K562 (cell line): ENCODE measurements around the gene DPCD. TPM values are rescaled to one million over a fixed set of nuclear protein-coding genes. Genes with fewer than 3 reads are reported as not detected.
A peak's percentile ranks its signal among the peaks of the same experiment; 100 is the strongest.

Experiments
- ATAC-seq: fragments of 200-7000 bp; cut with Tn5 transposase; 3 replicates; pipeline ENCODE4 v1.9.1; 2020; ENCODE audit warnings: moderate library complexity
- BruUV-seq: library from RNA; stranded (reverse); fragments of 400-500 nt; replicated peaks from 2 replicates; lab custom pipeline; 2021; lab: Mats Ljungman, UMichigan
- CTCF ChIA-PET: fragments of 300-600 bp; formaldehyde crosslinking; extraction: SDS; loops from one replicate; lab custom pipeline; 2021; ENCODE audit warnings: low intra/inter-chr PET ratio; lab: Yijun Ruan, JAX
- POLR2A ChIA-PET: fragments of 300-600, 350-650 bp; sonication (Branson Sonifier 250); formaldehyde crosslinking; extraction: SDS; loops from one replicate; lab custom pipeline; 2021; ENCODE audit warnings: antibody characterized with exemption, inconsistent platforms; lab: Yijun Ruan, JAX
- DNase-seq, 4 experiments: peaks; one replicate each; pipeline versions ENCODE4 v3.0.0 to v3.0.0-alpha.2; 2011 to 2018; ENCODE audit warnings: low spot score in 3 of 4, mixed read lengths in 3 of 4; ENCODE audit errors: extremely low read depth in 1 of 4
- FAIRE-seq: peaks from 2 replicates; lab custom pipeline; 2011; peaks lifted over from hg19 to GRCh38; lab: Jason Lieb, UNC
- H2AFZ ChIP-seq: 2 replicates; pipeline ENCODE4 v1.6.0; 2011; ENCODE audit warnings: low read depth, low read length, control low read depth, inconsistent platforms
- H3K27ac ChIP-seq: fragments of 200-600 bp; 3 replicates; pipeline ENCODE4 v1.8.0; 2011; ENCODE audit warnings: low read depth, mild to moderate bottlenecking, control low read depth, inconsistent platforms, low read length, moderate library complexity, mixed read lengths; ENCODE audit errors: extremely low read depth
- H3K27me3 ChIP-seq, 2 experiments: fragments of 300-600 bp in 1 of 2; 2 replicates in 1 of 2; 3 replicates in 1 of 2; pipeline versions ENCODE4 v1.6.0 to v1.8.0; 2011; ENCODE audit warnings: inconsistent platforms in 2 of 2, low read length in 2 of 2, mild to moderate bottlenecking in 1 of 2, mixed read lengths in 1 of 2, moderate library complexity in 1 of 2; ENCODE audit not compliant: control insufficient read depth in 2 of 2, insufficient read depth in 2 of 2
- H3K36me3 ChIP-seq: fragments of 300-600 bp; 3 replicates; pipeline ENCODE4 v1.8.0; 2011; ENCODE audit warnings: mild to moderate bottlenecking, low read length, inconsistent platforms; ENCODE audit not compliant: control insufficient read depth, insufficient read depth
- H3K4me1 ChIP-seq, 2 experiments: fragments of 200-600 bp in 1 of 2; replicated peaks in 1 of 2; 2 replicates in 1 of 2; 3 replicates in 1 of 2; pipeline versions ENCODE4 v1.5.1 to v1.8.0; 2011; ENCODE audit warnings: inconsistent platforms in 2 of 2, low read length in 2 of 2, mild to moderate bottlenecking in 1 of 2, mixed read lengths in 1 of 2, moderate library complexity in 1 of 2; ENCODE audit not compliant: control insufficient read depth in 2 of 2, insufficient read depth in 2 of 2
- H3K4me2 ChIP-seq: 2 replicates; pipeline ENCODE4 v1.6.1; 2011; ENCODE audit warnings: low read length, control low read depth, inconsistent platforms, mixed read lengths; ENCODE audit not compliant: insufficient read depth
- H3K4me3 ChIP-seq: fragments of 200-600 bp; sonication (generic), shearing (Covaris generic); 2 replicates; pipeline ENCODE4 v1.5.1; 2016; ENCODE audit warnings: control low read depth, inconsistent platforms
- H3K79me2 ChIP-seq: fragments of 200-600 bp; 3 replicates; pipeline ENCODE4 v1.8.0; 2011; ENCODE audit warnings: low read length, inconsistent platforms; ENCODE audit not compliant: control insufficient read depth, insufficient read depth
- H3K9ac ChIP-seq, 2 experiments: 2 replicates each; pipeline versions ENCODE4 v1.6.0 to v1.6.1; 2011; ENCODE audit warnings: low read depth in 2 of 2, low read length in 2 of 2, control low read depth in 1 of 2, inconsistent platforms in 1 of 2, mild to moderate bottlenecking in 1 of 2, mixed read lengths in 1 of 2; ENCODE audit not compliant: insufficient read depth in 1 of 2
- H3K9me1 ChIP-seq: one replicate; pipeline ENCODE4 v1.6.0; 2011; ENCODE audit warnings: inconsistent platforms, mild to moderate bottlenecking, low read length, moderate library complexity; ENCODE audit not compliant: control insufficient read depth, insufficient read depth
- H3K9me3 ChIP-seq: replicated peaks from 2 replicates; pipeline ENCODE4 v1.5.1; 2011; ENCODE audit warnings: low read depth, low read length, inconsistent platforms; ENCODE audit not compliant: control insufficient read depth, insufficient read depth
- H4K20me1 ChIP-seq: replicated peaks from 2 replicates; pipeline ENCODE4 v1.6.1; 2011; ENCODE audit warnings: low read length, inconsistent platforms, mixed read lengths; ENCODE audit not compliant: control insufficient read depth, insufficient read depth
- E2F4 ChIP-seq: sonication (generic); formaldehyde crosslinking; IDR thresholded peaks from 2 replicates; pipeline ENCODE4 v1.8.0; 2022; ENCODE audit warnings: mild to moderate bottlenecking, low read depth, missing genetic modification reagents
- FOXO4 ChIP-seq: fragments of 450-650 bp; formaldehyde crosslinking; IDR thresholded peaks from 2 replicates; pipeline ENCODE4 v1.4.0; 2020; ENCODE audit warnings: mild to moderate bottlenecking, moderate library complexity
- MYC ChIP-seq, 2 experiments: fragments of 250-450 bp in 1 of 2; sonication (Bioruptor Pico) in 1 of 2; IDR thresholded peaks; 2 replicates each; pipeline versions ENCODE4 v1.5.1 to v1.6.1; 2012 to 2021; ENCODE audit warnings: low read depth in 2 of 2, borderline replicate concordance in 1 of 2, improper control_type of control experiment in 1 of 2, low read length in 1 of 2, mild to moderate bottlenecking in 1 of 2, moderate library complexity in 1 of 2
- RAD21 ChIP-seq, 2 experiments: fragments of 250-450 bp in 1 of 2; fragments of 450-650 bp in 1 of 2; sonication (Bioruptor Pico) in 1 of 2; formaldehyde crosslinking in 1 of 2; IDR thresholded peaks in 1 of 2; conservative IDR thresholded peaks in 1 of 2; 2 replicates each; pipeline versions ENCODE4 v1.4.0 to v1.8.0; 2020 to 2022; ENCODE audit warnings: mild to moderate bottlenecking in 2 of 2, moderate library complexity in 1 of 2
- RB1 ChIP-seq: fragments of 450-650 bp; IDR thresholded peaks from 2 replicates; pipeline ENCODE4 v1.6.1; 2017; ENCODE audit warnings: low read depth, mild to moderate bottlenecking
- SMC3 ChIP-seq: conservative IDR thresholded peaks from 2 replicates; pipeline ENCODE4 v1.6.1; 2011; ENCODE audit warnings: low read depth, low read length, improper control_type of control experiment; ENCODE audit not compliant: insufficient read depth
- THRA ChIP-seq: fragments of 450-650 bp; IDR thresholded peaks from 2 replicates; pipeline ENCODE4 v1.6.1; 2017; ENCODE audit warnings: mild to moderate bottlenecking, moderate library complexity
- ZNF23 ChIP-seq: fragments of 250-450 bp; sonication (Bioruptor Pico); IDR thresholded peaks from 2 replicates; pipeline ENCODE4 v1.4.0; 2020; ENCODE audit warnings: mild to moderate bottlenecking
- ZNF518B ChIP-seq: fragments of 250-450 bp; sonication (Bioruptor Pico); IDR thresholded peaks from 2 replicates; pipeline ENCODE4 v1.5.0; 2021; ENCODE audit warnings: mild to moderate bottlenecking, moderate library complexity
- WGBS: fragments of 100-300 bp; shearing (Covaris generic); methylation state at CpG from one replicate; pipeline ENCODE4 v1.1.6; 2016; ENCODE audit warnings: low coverage, mixed read lengths; ENCODE audit not compliant: insufficient coverage; ENCODE audit errors: missing lambda C conversion rate; 5-methylcytosine and 5-hydroxymethylcytosine counted together
- in situ Hi-C: fragments of 300-500 bp; cut with MboI; formaldehyde crosslinking; loops from 4 replicates; pipeline ENCODE4 v1.15.0; 2018; ENCODE audit warnings: inconsistent platforms, mixed read lengths
- intact Hi-C: fragments of 100-400 bp; cut with micrococcal nuclease; formaldehyde crosslinking; loops from 2 replicates; pipeline ENCODE4 v1.14.2; 2022
- polyA plus RNA-seq, 8 experiments: library from polyadenylated mRNA; depleted of rRNA in 4 of 8; stranded (reverse) in 5 of 8; unstranded in 3 of 8; fragments of >200 nt; fragmentation: Nextera tagmentation in 2 of 8; fragmentation: Illumina TruSeq in 1 of 8; extraction: Ambion mirVana in 2 of 8; extraction: Trizol in 1 of 8; gene quantifications; 2 replicates each; pipeline versions ENCODE4 v1.2.1 to v1.2.3, GENCODE V29; 2011 to 2014; ENCODE audit warnings: inconsistent platforms in 1 of 8, missing spikeins in 1 of 8
- total RNA-seq, 7 experiments: library from RNA; depleted of rRNA in 6 of 7; stranded (reverse); fragments of >200 nt in 6 of 7; fragmentation: Illumina TruSeq in 2 of 7; extraction: Trizol in 2 of 7; gene quantifications; 2 replicates each; pipeline versions ENCODE4 v1.2.1 to v1.2.3, GENCODE V29; 2011 to 2021; ENCODE audit warnings: low replicate concordance in 1 of 7

DPCD gene
- total and polyA plus RNA-seq, 9 of the 15 experiments (the other 6 are each of a cell fraction or from before 2014, with no cell fraction given): 12.1 to 45.2 (median 20.0) TPM

GRCh38 chr10:101569323-101569621, 18.8 kb upstream of the DPCD start (continued):
- no peak for TF ChIP-seq THRA

- H3K9me3 ChIP-seq: no peaks in the 10 kb centered on the region; the same call in 1 of the 2 replicates
- peak overlapping the region; percentile 90 for H2AFZ ChIP-seq
- CTCF ChIA-PET: interaction anchor here (0.6 to 1.8 kb wide), 5 partner anchors 74 to 578 kb away, joined by 3 to 8 read pairs (median 4); no protein-coding TSS in a partner anchor
- H3K27me3 ChIP-seq: no peaks in the 10 kb centered on the region
- peaks cover 17 to 45% of the 10 kb centered on the region in 2 experiments; a peak in 4 of 5 replicates for H3K4me1 ChIP-seq
- H3K4me2 ChIP-seq: peak overlapping the region; percentile 88
- DNase-seq: peak; percentile 77 to 88 (median 86)
- no peak for FAIRE-seq
- no peaks in the 10 kb centered on the region for H3K36me3 ChIP-seq
- intact Hi-C loops: loop anchor here (1.0 to 10.0 kb wide), 4 partner anchors 75 to 358 kb away; no protein-coding TSS in a partner anchor
- H3K9me1 ChIP-seq: peaks cover 3% of the 10 kb centered on the region
- H3K9ac ChIP-seq: peak overlapping the region; percentile 59 to 92
- WGBS: 10% methylated on average over 19 of the region's 56 CpGs
- POLR2A ChIA-PET: interaction anchor here (0.6 kb wide), 1 partner anchor 208 kb away, joined by 3 read pairs; no protein-coding TSS in a partner anchor
- peak overlapping the region; percentile 54 for H3K4me3 ChIP-seq
- no peaks in the 10 kb centered on the region for H4K20me1 ChIP-seq
- no peak overlapping the region; the same call in 2 of the 3 replicates for H3K27ac ChIP-seq
- in situ Hi-C loops: loop anchor here (5.0 kb wide), 2 partner anchors 268 to 358 kb away; no protein-coding TSS in a partner anchor
- no peaks in the 10 kb centered on the region for H3K79me2 ChIP-seq
- no TSS peak for BruUV-seq
- ATAC-seq: peak; percentile 88
- no peak for TF ChIP-seq ZNF23
- TF ChIP-seq SMC3: peak; percentile 67
- peak; percentile 63 for TF ChIP-seq RB1
- peak; percentile 64 to 69 for TF ChIP-seq RAD21 (CRISPR knock-in tag; conservative IDR thresholded peaks at IDR 0.05 in 1 of 2, IDR thresholded peaks at IDR 0.05 in 1 of 2)
- TF ChIP-seq E2F4 (CRISPR knock-in tag): no peak
- no peak for TF ChIP-seq ZNF518B
- TF ChIP-seq FOXO4 (CRISPR knock-in tag): no peak
- TF ChIP-seq MYC (IDR thresholded peaks at IDR 0.05; ENCODE audit: low read depth, low read length): peak; percentile 38; the same call in 1 of the 2 replicates
- no peak for TF ChIP-seq MYC (CRISPR knock-in tag; IDR thresholded peaks at IDR 0.05; ENCODE audit: borderline replicate concordance, low read depth)
Observed at GRCh38 chr10:101569622-101570427, 18.3 kb upstream of the DPCD start.
